GM19193 (cell line): ENCODE measurements around the gene CYB5R3.

Experiments
- POLR2A ChIP-seq: IDR thresholded peaks from 4 replicates; pipeline ENCODE4 v1.6.1; 2011; ENCODE audit not compliant: insufficient read depth, insufficient read length; ENCODE audit errors: extremely low read depth

The CYB5R3 gene

GRCh38 chr22:42623301-42623751 is 25.9 kb downstream of the CYB5R3 start:
- TF ChIP-seq POLR2A, result no peak

- TF ChIP-seq POLR2A, result no peak
Measured at GRCh38 chr22:42622061-42622710, 27.0 kb downstream of the CYB5R3 start.

GRCh38 chr22:42621505-42622002 is 27.6 kb downstream of the CYB5R3 start:
- no peak for TF ChIP-seq POLR2A

GRCh38 chr22:42620084-42620483 is 29.1 kb downstream of the CYB5R3 start:
- TF ChIP-seq POLR2A, result no peak

GRCh38 chr22:42619261-42620063 is 29.7 kb downstream of the CYB5R3 start:
- TF ChIP-seq POLR2A, result no peak

GRCh38 chr22:42617155-42617983 is 31.8 kb downstream of the CYB5R3 start:
- no peak for TF ChIP-seq POLR2A

GRCh38 chr22:42615092-42615859 is 33.9 kb downstream of the CYB5R3 start:
- TF ChIP-seq POLR2A, result peak; percentile 100

GRCh38 chr22:42614312-42615091 is 34.7 kb downstream of the CYB5R3 start, which contains the start of gene POLDIP3:
Gene POLDIP3 (minus strand): TSS chr22:42614883. CDS start chr22:42614857, 26 bp downstream.
- TF ChIP-seq POLR2A, result peak; percentile 71

GRCh38 chr22:42613872-42614301 is 35.3 kb downstream of the CYB5R3 start:
- no peak for TF ChIP-seq POLR2A

GRCh38 chr22:42612336-42612735 is 36.9 kb downstream of the CYB5R3 start:
- no peak for TF ChIP-seq POLR2A

GRCh38 chr22:42611051-42611450 is 38.1 kb downstream of the CYB5R3 start:
- no peak for TF ChIP-seq POLR2A

GRCh38 chr22:42610186-42610585 is 39.0 kb downstream of the CYB5R3 start:
- no peak for TF ChIP-seq POLR2A

GRCh38 chr22:42608823-42609361 is 40.3 kb downstream of the CYB5R3 start:
- no peak for TF ChIP-seq POLR2A
